GM18861 (cell line): ENCODE results near the gene CTTNBP2.

Experiments
- ATAC-seq: cut with Tn5 transposase; IDR thresholded peaks from one replicate; pipeline ENCODE4 v1.9.1; 2021; ENCODE audit not compliant: unreplicated experiment

Gene CTTNBP2

DNA sequence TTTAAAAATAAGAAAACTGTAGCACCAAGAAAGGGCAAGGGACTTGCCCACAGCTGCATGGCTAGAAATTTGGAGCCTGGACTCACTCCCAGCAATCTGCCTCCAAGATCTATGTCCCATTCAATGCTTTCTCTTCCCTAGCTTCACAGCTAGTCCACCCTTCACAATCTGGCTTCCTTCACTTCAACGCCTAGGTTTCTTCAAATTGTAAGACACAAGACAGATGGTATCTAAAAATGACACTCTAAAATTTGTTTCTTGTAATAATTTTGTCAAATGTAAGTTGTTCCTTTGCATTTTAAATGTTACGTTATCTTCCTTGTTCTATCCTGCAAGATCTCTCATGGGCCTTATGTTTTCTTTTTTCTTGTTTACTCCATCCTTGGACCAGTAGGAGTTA, 48.6 kb downstream of the CTTNBP2 start:
- no peak for ATAC-seq

DNA sequence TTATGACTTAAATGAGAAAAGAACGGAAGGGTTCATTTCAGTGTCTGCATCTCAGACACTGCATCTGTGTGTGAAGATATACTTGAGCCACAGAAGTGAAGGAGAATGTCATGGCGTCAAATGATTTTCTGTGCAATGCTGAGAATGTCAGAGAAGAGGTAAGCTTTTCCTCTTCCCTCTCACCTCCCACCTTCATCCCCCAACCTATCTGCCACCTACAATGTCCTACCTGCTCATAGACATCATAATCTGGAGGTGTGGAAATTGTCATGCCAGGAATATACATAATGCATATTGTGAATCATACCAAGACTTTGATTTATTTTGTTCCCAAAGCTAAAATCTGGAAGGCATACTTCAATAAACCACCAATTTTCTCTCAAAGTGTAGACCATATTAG, 53.7 kb downstream of the CTTNBP2 start:
- no peak for ATAC-seq

DNA sequence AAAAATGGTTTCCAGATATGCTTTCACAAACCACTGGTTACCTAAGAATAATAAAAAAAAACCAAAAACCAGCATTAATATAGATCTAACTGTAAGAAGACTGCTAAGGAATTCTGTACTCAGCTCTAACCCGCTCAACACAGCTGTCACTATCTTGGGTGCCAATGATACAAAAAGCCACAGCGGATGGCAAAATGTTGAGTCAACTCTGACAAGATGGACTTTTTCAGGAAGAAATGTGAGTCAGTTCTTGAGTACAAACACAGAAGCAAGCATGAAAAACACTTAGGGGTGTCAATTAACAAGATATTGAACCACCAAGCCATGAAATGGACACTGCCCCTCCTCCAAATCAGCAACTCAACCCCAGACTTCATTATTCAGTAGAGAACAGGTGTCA, 55.0 kb downstream of the CTTNBP2 start:
- no peak for ATAC-seq

DNA sequence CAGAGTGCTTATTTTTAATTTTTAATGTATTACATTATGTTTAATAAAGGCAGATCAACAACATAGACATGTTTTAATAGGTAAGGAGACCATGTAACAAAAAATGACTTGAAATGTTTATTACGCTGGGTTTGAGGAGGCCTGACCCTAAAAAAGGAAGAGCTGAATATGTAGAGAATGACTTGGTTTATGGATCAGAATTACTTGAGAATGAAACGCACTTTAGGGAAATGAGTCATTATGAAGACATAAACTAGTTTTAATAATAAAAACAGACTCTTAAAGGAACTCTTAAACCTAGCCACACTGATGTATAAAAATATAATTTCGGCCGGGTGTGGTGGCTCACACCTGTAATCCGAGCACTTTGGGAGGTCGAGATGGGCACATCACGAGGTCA, 56.5 kb downstream of the CTTNBP2 start:
- ATAC-seq = no peak

DNA sequence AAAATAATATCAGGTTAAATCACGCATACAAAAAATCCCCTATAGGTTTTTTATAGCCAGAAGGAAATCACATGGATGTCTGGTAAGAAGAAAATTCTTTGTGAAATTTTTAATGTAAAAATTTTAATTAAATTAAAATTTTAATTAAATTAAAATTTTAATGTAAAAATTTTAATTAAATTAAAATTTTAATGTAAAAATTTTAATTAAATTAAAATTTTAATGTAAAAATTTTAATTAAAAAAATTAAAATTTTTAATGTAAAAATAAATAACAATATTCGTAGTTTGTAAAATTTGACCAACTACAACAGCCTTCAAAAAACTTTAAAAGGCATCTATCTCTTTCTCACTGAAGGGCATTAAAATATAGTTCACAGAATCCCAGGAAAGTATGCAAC, 61.5 kb downstream of the CTTNBP2 start:
- no peak for ATAC-seq

DNA sequence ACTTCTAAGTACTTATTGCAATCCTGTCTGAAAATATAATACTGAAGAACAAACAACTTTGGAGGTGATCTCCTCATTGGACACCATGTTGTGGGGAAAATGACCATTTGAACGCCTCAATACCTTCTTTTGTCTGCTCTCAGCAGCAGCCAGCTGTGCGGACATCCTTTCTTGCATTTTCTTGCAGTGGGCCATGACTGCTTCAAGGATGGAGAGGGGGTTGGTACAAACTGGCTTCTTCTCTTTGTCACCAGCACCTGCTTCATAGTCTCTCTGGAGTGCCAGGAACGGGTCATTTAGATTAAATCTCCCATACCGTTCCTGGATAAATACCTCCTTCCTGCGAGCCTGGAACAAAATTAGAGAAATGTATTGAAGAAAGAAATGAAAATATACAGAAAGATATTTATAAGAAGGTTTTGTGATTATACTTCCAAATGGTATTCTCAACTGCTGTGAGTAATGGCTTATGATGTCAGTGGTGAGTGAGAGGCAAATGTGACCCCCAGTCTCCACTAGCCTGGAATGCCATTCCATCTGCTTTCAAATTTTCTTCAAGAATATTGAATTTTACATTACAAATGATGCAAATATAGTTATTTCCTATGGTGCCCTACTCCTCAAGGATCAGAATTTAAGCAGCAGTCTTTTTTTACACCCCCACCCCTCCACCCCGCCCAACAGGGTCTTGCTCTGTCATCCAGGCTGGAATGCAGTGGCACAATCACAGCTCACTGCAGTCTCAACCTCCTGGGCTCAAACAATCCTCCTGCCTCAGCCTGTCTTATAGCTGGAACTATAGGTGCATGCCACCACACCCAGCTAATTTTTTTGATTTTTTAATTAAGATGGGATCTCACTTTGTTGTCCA, 62.4 kb downstream of the CTTNBP2 start:
- ATAC-seq = no peak

DNA sequence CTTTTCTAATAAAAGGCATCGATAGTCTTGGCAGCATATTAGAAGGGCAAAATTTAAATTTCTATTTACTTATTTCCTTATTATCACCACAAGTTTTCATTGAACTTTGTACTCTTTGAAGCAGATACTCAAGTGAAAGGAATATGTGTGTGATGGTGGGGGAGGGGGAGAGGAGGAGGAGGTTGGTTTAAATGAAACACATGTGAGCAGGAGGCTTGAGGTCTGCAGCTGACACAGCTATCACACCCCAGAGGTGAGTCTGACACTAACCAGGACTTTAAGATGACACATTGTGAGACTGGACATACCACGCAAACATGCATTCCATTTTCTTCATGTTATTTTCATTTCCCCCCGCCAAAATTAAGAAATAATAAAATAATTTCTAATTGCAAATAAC, 63.3 kb downstream of the CTTNBP2 start:
- ATAC-seq = no peak

DNA sequence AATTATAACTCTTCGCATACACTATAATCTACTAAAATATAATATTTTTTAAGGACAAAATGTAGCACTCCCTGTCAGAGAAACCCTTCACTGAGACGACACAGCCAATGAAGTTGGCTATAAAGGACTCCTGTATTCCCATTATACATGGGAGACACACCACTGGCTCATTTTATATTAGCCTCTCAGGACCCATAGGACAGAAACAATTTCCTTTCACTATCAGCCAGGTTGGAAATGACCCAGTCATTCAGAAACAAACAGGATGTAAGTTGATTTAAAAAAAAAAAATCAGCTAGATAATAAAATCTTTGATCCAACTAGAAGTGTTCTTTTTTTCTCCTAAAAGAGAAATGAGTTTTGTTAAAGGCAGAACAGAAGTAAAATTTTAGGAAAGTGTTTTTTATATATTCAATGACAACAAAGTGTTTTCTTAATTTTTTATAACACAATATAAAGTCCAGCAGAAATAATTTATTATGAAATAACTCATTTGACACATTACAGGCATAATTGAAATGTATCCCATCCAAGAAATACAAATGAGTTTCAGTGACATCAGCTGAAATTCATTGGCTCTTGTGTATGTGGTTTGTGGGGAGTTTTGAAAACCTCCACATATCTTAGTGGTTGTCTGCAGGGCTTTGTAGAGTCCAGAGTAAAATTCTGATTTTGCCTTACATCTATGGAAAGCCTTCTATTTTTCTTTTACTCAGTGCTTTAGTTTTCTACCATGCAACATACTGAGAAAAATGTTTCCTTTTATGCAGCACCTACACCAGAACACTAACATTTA, 64.1 kb downstream of the CTTNBP2 start:
- no peak for ATAC-seq

DNA sequence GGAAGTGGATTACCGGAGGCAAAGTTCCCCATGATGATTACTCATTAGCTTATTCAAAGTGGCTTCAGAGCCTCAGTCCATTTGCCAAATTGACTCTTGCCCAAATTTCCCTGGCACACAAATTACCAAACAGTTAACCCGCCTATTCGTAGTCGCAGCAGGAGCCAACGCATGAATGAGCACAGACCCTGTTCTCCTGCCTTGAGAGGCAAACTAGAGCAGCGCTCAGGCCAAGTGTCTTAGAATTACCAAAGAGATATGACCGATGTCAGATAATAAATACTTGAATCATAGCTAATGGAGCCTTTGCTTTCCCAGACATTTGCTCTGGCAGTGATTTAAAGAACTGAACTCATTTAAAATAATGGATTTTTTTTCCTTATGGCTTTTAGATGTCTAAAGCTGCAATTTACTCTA, 64.9 kb downstream of the CTTNBP2 start:
- ATAC-seq = no peak

DNA sequence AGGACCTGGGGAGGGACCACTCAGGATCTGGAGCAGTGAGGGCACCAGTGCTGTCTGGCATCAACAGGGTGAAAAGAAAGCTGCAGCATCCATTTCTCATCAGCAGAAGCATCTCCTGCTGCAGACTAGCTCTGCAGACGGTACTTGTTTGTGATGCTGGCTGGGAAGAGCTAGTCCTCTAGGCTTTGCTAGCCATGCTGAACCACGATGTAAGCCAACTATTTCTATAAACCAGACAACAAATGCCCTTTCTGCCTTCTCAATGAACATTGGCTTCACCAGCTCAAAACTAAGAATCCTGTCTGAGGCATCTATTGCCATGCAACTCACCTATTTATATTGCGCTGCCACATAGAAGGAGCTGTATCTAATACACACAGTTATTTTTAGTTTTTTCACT, 65.6 kb downstream of the CTTNBP2 start:
- ATAC-seq = no peak

DNA sequence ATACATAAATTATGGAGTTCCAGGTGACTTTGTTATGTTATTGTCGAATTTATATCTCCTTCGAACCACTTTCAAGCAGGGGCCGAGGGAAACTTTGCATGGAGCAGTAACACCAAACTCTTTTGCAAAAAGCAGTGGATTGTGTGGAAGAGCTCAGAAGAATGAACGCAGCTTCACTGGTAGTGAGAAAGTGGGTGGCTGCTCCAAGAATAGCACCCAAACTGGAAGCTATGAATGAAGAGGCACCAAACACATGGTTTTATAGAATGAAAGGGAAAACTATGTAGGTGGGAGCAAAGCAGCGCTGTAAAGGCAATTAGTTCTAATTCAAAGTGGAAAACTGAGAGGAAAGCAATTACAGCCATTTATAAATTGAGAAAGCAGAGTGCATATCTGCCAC, 67.2 kb downstream of the CTTNBP2 start:
- ATAC-seq = no peak

DNA sequence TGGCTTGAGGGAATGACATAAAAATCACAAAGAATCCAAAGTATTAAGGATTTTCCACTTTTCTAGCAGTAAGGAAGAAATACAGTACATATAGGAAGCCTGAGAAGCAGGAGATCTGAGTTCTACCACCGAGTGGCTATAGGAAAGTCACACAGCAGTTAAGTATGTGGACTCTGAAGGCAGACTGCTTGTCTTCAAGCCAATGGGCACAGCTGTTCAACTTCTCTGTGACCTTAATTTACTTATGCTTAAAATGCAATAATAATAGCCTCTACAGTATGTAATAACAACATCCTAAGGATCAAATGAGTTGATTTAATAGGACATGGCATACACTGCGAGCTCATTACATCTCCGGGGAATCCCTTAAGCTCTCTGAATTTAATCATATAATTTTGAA, 68.0 kb downstream of the CTTNBP2 start:
- ATAC-seq = no peak

DNA sequence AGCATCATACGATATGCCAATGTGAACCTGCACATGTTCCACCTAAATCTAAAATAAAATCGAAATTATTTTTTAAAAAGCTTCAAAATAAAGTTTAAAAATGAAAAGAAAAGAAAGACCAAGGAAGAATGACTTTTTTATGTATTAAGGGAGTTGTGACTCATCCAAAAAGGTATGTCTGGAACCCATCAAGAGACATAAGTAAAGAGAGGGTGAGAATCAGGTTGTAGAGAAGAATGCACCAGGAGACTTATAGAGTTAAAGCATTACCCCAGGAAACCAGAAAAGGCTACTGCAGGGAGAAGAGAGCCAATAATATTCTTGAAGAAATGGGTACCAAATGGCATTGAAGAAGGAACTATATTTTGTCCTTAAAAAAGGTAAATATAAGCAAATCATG, 69.8 kb downstream of the CTTNBP2 start:
- ATAC-seq = no peak

DNA sequence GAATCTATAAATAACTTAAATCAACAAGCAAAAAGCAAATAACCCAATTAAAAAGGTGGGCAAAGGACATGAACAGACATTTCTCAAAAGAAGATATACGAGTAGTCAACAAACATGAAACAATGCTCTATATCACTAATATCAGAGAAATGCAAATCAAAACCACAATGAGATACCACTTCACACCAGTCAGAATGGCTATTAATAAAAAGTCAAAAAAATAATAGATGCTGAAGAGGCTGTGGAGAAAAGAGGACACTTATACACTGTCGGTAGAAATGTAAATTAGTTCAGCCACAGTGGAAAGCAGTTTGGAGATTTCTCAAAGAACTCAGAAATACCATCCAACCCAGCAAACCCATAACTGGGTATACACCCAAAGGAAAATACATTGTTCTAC, 70.6 kb downstream of the CTTNBP2 start:
- ATAC-seq = no peak

DNA sequence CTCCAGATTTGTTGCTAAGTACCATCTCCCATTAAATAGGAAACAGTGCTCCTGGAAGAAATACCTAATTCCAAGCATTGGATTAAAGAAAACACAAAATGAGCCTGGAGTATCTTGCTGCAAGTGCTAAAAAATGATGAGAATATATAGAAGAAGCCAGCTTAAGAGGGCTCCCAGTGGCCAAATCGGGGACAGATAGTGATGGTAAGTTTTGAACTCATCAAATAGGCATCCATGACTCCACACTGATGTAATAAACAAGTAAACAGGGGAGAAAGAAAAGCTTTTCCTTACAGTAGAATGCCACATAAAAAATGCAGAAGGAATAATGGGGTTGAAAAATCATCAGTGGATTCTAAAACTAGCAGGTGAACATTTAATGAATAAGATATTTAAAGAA, 72.4 kb downstream of the CTTNBP2 start:
- ATAC-seq = no peak

DNA sequence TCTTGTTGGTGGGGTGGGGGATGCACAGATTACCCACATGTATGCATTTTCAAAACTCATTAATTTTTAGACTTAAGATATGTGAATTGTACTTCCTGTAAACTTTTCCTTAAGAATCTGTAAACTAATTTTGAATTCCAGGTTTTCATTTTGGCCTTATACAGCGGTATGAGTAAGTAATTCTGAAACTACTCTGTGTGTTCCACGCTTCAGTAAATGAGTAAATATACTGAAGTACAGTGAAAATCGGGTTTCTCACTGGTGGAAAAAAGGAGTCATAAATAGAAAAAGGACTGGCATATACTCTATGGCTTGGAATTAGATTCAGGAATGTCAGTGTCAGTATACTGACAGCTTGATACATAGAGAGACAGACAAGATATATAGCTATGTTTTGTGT, 72.8 kb downstream of the CTTNBP2 start:
- ATAC-seq = no peak

DNA sequence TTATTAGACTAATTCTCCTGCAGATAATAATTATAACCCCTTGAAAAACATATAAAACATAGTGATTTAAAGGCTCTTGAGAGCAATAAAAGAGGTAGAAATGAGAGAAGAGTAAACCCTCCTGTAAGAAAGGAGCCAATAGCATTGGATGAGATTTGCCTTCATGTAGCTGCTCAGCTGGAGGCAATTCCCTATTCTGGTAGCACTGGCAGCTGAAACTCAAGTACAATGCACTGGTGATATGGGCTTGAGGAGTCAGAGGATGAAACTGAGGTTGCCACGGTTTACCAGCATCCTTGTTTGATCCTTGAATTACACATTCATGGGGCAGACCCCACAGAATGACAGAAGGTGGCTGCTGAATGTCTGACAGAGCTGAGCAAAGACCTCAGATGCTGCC, 76.4 kb downstream of the CTTNBP2 start:
- no peak for ATAC-seq

DNA sequence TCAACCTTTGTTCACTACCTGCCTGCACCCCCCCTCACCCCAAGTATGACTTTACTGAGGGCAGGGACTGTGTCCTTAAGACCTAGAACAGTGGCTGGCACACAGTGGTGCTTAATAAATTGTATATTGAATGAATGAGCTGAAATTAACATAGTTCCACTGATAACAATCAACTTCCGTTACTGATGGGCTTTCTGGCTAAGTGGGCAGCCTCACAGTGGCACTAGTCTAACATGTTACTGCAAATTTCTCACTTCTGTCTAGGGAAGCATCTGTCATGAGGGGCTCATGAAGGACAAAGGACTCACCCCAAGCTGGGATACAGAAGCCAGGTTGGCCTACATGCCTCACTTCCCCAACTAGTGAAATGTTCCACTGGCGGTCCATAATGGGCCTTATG, 79.3 kb downstream of the CTTNBP2 start:
- no peak for ATAC-seq

DNA sequence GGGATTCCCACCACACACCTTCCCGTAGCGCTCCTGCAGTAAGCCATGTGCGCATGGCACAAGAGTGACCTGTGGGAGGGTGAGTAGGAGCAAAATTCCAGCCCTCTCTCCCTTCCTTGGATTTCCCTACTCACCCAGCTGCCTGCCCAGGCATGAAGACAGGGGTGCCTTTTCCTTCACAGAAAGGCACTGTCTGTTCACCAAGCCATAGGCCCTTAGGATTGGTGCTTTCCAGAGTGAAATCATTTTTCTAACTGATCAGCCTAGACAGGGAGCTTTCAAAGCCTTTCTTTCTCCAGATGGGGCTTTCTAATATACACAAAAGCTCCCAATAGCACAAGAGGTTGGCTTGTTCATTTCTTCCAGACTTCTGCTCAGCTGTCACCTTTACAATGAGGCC, 79.7 kb downstream of the CTTNBP2 start:
- ATAC-seq = no peak

DNA sequence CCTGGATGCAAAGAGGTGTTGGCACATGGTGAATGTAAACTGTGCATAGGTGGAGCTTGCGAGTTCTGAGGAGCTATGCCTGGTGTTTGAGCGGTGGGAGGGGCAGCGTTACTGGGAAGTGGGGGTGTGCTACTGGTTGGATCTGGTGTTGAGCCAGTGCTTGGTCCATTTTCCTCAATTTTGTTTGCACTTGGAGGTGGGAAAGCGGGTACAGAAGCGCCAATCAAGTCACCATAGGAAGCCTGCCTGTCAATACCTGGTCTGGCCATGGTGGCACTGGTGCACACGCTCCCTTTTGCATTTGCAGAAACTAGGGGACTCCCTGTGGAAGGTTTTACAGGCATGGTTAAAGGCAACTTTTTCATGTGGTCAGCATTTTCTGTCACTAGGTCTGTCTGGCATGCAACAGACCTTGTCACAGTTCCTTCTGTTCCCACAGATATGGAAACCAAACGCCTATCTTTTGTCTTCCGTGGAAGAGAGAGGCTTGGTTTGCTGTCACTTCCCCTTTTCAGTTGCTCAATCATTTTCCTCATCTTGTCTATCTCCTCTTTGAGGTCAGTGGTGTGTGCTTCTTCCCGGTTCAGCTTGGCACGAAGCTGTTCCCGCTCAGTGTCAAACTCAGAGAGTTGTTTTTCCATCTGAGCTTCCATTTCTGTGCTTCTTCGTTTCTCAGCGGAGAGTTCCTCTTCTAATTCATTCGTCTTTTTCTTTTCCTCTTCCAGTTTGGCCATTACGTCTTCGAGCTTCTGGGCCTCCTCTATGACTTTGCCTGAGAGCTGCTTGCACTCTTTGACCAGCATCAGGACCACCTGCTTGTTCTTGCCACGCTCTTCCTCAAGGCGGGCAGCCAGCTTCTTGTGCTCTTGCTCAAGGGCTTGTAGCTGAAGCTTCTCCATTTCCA, 81.1 kb downstream of the CTTNBP2 start:
- peak; percentile 79 for ATAC-seq

DNA sequence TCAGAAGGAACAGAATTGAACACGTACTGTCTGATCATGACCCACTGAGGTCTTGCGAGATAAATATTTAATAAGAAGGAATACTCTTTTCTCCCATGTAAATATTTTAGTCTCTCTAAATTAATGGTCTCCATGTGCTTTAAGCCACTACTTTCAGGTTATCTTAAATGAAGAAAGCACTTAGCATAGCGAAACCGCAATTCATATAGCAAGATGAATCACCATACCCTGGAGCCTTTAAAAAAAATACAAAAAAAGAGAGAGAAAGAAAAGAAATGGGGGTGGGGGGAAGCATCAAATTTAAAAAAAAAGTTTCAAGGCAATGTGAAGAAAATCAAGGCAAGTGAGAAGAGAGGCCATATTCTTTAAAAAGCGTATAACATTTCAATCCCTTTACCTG, 82.5 kb downstream of the CTTNBP2 start:
- no peak for ATAC-seq
